ENCODE data around the gene CCDC138.

GRCh38 chr2:108910011-108910431, 123.5 kb downstream of the CCDC138 start:
- no peak for TF ChIP-seq ZNF274 (IDR thresholded peaks at IDR 0.05; ENCODE audit: low read depth, low read length)
- TF ChIP-seq YY1 (IDR thresholded peaks at IDR 0.05; ENCODE audit: insufficient read depth, insufficient read length) = no peak
- no peak for TF ChIP-seq SUZ12 (IDR thresholded peaks at IDR 0.05; ENCODE audit: extremely low read depth, insufficient read depth, insufficient read length)
